Limb (tissue), 2 donors: ENCODE measurements around the gene THOC1.
"Not testable (repeated sequence)": the region's sequence is repeated elsewhere in the genome, so short reads cannot be mapped to it uniquely, and the experiment has no call there.

Experiments
- DNase-seq, 2 donors: peaks; one replicate each; pipeline ENCODE4 v3.0.0-alpha.2; 2016; ENCODE audit errors: extremely low spot score in 2 of 2

Gene THOC1

GRCh38 chr18:267688-268552 lies at the start of gene THOC1:
Gene THOC1, minus strand, starts transcription at chr18:268047. Its CDS starts 28 bp downstream, at chr18:268019.
- peak; percentile 95 to 96 for DNase-seq

- DNase-seq, result no peak
Measured at GRCh38 chr18:317618-318017, 49.8 kb upstream of the THOC1 start.

DNA sequence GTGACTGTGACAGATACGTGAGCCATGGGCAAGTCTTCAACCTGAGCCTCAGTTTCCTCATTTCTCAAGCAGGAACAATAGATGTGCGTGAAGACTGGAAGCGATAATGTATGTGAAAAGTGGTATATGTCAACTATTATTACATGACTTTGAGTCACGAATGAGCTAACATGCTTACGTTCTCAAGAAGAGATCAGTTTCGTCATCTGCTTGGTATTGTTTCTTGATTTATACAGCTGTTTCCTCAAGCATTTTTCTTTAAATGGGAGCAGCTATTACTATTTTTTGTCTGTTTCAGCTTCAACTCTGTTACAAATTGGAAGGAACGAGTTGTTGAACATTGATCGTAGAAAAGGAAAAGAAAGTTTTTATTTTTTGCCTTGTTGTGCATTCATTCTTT lies 48.5 kb upstream of the THOC1 start:
- DNase-seq, result no peak

DNA sequence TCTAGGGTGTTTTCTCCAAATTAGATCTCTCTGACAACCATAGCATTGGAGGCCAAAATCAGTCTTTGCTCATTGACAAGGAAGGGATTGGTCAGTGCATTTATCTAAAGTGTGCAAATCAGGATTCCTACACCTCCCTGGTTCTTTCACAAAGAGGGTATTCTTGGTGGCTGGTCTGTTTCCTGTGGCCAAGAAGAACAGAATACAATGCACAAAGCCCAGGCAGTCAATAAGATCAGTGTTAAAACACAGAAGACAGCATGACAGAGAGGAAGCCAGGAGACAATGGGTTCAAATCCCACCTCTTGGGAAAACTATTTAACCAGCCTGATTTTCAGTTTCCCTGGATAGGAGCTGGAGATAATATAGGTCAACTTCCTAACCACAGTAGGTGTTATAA lies 46.1 kb upstream of the THOC1 start:
- no peak for DNase-seq

DNA sequence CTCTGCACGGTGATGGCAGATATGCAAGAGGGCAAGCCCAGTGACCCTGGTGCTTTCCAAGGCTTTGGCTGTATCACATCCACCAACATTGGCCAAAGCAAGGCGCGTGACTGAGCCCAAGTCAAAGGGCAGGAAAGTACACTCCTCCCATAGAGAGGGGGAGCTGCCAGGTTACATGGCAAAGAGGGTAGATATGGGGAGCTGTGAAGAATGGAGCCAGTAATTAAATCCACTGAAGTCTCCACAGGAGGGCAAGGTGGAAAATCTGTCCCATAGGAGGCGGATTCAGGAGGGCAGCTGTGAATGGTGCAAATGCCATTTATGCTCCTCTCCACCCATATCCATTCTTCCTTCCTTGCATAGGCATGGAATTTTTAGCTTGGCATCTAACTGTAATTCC lies 44.6 kb upstream of the THOC1 start:
- DNase-seq, result no peak

- no peak for DNase-seq
Measured at GRCh38 chr18:310042-310441, 42.2 kb upstream of the THOC1 start.

DNA sequence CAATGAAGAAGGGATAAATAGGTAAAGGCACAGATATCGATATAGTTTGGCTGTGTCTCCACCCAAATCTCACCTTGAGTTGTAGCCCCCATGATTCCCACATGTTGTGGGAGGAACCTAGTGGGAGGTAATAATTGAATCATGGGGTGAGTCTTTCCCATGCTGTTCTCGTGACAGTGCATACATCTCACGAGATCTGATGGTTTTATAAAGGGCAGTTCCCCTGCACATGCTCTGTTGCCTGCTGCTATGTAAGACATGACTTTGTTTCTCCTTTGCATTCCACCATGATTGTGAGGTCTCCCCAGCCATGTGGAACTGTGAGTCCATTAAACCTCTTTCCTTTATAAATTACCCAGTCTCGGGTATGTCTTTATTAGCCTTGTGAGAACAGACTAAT lies 40.2 kb upstream of the THOC1 start:
- DNase-seq, result not testable (repeated sequence)

DNA sequence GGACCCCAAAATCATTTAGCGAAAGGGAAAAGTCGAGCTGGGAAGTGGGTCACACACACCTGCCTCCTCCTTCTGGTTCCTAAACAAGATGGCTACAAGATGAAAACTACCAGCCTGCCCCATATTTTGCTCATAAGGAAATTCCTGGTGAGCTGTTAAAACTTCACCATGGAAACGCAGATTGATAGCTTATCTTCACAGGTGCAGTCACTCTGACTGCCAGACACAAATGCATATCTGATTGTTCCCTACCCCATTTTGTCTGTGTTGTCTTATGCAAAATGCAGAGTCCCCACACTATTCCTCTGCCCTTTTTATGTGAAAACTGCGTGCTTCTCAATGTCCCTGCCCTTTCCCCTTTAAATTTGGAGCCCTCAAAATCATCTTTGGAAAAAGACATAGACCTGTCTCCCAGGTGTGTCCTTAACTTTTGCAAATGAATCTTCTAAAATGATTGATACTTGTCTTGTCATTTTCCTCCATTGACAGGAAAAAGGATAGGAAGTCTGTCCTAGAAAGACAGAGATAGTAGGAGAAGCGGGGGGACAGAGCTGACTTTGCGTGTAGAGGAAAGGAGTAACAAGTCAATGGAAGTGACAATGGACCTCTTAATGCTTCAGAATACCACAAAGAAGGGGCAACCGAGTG lies 38.9 kb upstream of the THOC1 start:
- no peak for DNase-seq

GRCh38 chr18:305003-305501 lies 37.2 kb upstream of the THOC1 start:
- no peak for DNase-seq

DNA sequence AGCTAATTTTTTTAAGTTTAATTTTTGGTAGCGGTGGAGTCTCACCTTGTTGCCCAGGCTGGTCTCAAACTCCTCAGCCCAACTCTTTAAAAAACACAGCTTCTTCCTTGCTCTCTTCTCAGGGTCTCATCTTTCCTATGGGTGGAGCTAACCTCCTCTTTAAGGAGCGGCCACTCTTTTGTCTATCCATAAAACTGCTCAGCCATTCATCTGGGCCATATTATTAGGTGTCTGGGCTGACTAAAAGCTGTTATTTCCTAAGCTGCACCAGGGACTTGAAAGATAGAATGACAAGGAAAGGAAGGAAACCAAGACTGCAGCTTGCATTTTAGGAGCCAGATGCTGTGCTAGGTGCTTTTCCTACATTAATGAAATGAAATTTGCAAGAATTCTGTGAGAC lies 35.8 kb upstream of the THOC1 start:
- DNase-seq, result no peak

DNA sequence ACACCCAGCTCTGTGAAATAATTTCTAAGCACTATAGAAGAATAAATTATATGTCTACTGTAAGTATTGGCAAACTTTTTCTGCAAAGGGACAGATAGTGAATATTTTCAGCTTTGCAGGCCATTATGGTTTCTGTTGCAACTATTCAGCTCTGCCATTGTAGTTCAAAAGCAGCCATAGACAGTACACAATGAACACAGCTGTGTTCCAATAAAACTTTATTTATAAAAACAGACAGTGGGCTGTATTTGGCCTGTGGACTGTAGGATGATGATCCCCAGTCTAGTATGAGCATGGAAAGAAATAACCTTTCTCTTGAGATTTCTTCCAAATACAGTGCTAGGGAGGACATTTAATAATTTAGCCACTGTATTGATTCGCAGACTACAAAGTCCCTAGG lies 35.2 kb upstream of the THOC1 start:
- no peak for DNase-seq

DNA sequence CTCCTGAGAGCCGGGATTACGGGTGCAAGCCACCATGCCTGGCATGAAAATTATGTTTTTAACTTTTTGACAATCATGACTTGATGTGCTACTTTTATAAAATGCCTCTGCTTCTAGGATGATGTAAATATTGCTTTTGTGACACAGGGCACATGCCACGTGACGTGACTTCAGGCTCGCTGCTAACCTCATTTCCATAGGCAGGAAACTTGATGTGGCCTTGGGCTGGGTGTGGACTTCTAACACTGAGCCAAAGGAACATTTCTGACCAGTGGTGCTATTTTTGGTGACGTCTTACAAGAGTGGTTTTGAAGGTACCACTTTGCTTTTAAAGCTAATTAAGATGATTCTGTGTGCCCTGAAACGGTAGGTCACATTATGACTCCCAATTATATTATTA lies 34.2 kb upstream of the THOC1 start:
- DNase-seq, result no peak

DNA sequence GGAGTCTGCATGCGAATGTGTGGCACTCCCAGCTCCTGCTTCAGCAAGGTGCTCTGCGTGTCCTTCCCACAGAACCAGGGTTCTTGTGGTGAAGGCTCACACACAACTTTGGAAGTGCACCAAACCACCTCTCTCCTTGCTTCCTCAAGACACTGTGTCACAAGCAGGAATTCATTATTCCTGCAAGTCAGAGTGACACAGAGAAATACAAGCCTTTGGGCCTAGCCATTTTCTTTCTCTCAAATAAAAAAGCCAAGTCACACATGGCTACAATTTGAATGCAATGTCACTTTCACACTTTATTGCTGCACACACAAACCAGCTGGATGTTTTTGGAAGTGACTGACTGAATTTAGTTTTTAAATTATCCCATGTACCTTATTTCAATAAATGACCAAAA lies 30.1 kb upstream of the THOC1 start:
- DNase-seq, result no peak

GRCh38 chr18:295756-296490 lies 28.1 kb upstream of the THOC1 start:
- peak in 1 of 2 donors; percentile 18 for DNase-seq

DNA sequence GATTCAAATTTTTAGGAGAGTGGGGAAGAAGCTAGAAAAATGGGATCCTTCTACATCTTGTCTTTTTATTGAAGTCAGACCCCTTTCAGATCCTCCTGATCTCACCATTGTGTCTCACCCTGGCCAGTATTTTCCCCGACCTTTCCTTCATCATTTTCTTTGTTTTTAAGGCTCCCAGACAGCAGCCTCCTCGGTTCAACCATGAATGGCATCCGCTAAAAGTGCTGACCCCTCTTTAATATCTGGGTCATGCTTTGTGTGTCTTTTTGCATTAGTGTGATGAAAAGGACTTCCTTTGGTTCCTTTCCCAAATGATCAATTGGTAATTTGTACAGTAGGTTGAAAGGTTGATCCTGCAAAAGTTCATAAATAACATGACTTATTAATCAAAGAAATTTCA lies 26.7 kb upstream of the THOC1 start:
- DNase-seq, result no peak

DNA sequence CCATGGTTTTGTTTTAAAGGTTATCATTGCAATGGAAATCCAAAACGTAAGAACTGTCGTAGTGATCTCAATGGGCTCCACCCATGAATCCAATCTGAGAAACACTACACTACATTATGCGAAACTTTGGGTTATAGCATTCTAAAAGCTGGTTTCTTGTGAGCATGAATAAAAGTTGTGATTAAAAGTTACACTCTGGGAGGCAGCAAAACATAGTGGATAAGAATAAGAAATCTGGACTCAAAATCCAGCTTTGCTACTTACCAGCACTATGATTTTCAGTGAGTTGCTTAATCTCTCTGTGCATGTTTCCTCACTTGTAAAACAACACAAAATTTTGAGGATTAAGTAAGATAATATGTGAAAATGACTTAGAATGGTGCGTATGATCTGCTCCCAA lies 25.7 kb upstream of the THOC1 start:
- DNase-seq, result peak in 1 of 2 donors; percentile 38

DNA sequence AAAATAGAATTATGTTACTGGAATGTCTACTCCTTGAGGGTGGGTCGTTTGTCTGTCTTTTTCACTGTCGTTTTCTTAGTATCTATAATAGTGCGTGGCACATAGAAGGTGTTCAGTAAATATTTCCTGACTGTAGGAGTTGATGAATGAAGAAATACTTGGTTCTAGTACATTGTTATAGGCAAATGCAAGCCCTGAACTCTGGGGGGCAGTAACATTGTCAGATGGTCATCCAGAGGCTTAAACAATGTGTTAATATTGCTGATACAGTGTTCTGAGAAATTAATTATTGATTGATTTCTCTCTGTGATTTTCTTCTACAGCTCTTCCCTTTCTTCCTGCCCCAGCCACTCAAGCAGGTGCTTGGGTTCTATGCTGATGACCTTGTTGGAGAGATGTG lies 24.4 kb upstream of the THOC1 start:
- DNase-seq, result no peak

GRCh38 chr18:289970-290369 lies 22.1 kb upstream of the THOC1 start:
- DNase-seq, result not testable (repeated sequence)

DNA sequence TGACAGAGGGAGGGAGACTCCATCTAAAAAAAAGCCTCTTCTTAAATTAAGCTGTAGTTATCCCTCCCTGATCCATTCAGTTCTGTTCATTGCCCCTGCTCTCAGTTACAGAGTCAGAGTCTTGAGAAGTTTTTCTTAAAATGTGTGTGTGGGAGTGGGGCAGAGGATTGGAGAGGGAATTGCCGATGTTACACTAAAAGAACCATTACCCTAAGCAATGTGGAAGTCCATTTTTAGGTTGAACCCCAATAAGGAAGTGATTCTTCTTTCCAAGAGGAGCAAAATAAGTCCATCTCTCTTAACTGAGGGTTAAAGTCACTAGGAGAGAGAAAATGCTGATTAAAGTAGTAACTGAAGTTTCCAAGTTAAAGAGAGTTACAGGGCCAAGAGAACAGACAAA lies 21.2 kb upstream of the THOC1 start:
- no peak for DNase-seq

- DNase-seq, result peak in 1 of 2 donors; percentile 63
Measured at GRCh38 chr18:286515-287310, 18.9 kb upstream of the THOC1 start.

DNA sequence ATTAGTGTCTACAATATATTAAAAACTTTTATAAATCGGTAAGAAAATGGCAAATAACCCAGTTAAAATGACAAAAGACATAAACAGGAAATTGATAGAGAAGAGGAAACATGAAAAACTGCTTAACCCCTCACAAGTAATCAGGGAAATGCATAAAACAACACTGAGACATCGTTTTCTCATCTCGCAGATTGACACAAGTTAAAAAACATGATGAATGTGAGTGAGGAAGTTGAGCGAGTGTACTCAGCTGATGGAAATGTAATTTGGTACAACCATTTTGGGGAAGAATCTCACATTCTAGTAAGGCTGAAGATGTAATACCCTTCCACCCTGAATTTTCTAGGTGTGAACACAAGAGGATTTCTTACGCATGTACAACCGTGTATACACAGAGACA lies 18.0 kb upstream of the THOC1 start:
- DNase-seq, result no peak
